H9 (cell line): Measurements from ENCODE around the gene HCK. TPM values are rescaled to one million over a fixed set of nuclear protein-coding genes. Genes with fewer than 3 reads are reported as not detected.

Experiments
- DNase-seq: peaks from one replicate; pipeline ENCODE4 v3.0.0-alpha.2; 2017
- H2AFZ ChIP-seq: one replicate; pipeline ENCODE4 v1.6.1; 2013; ENCODE audit warnings: mild to moderate bottlenecking, low read length, control low read depth, moderate library complexity
- H2AK5ac ChIP-seq: 2 replicates; pipeline ENCODE4 v1.6.1; 2013; ENCODE audit warnings: low read length, control low read depth, mixed read lengths; ENCODE audit not compliant: insufficient read length
- H2BK120ac ChIP-seq: one replicate; pipeline ENCODE4 v1.6.1; 2013; ENCODE audit warnings: low read depth, mild to moderate bottlenecking, low read length, control low read depth, inconsistent platforms; ENCODE audit not compliant: poor library complexity, severe bottlenecking
- H2BK12ac ChIP-seq: 2 replicates; pipeline ENCODE4 v1.6.1; 2013; ENCODE audit warnings: low read length, control low read depth, mixed read lengths, low read depth; ENCODE audit not compliant: insufficient read length
- H2BK15ac ChIP-seq: 2 replicates; pipeline ENCODE4 v1.6.1; 2013; ENCODE audit warnings: low read depth, low read length, control low read depth
- H2BK20ac ChIP-seq: one replicate; pipeline ENCODE4 v1.6.1; 2013; ENCODE audit warnings: low read depth, mild to moderate bottlenecking, low read length, control low read depth, inconsistent platforms; ENCODE audit not compliant: poor library complexity, severe bottlenecking
- H2BK5ac ChIP-seq: 2 replicates; pipeline ENCODE4 v1.6.1; 2013; ENCODE audit warnings: low read length, control low read depth, mixed read lengths; ENCODE audit not compliant: insufficient read length
- H3K14ac ChIP-seq: 2 replicates; pipeline ENCODE4 v1.6.1; 2013; ENCODE audit warnings: low read length, control low read depth; ENCODE audit not compliant: insufficient read depth
- H3K18ac ChIP-seq: 2 replicates; pipeline ENCODE4 v1.6.1; 2013; ENCODE audit warnings: low read depth, mild to moderate bottlenecking, mixed read lengths, low read length, control low read depth; ENCODE audit not compliant: insufficient read length
- H3K23ac ChIP-seq: 2 replicates; pipeline ENCODE4 v1.6.1; 2013; ENCODE audit warnings: low read length, control low read depth, mixed read lengths, low read depth; ENCODE audit not compliant: insufficient read length
- H3K23me2 ChIP-seq: 2 replicates; pipeline ENCODE4 v1.6.1; 2013; ENCODE audit warnings: low read depth, mild to moderate bottlenecking, mixed read lengths, low read length, control low read depth; ENCODE audit not compliant: insufficient read length, poor library complexity, severe bottlenecking
- H3K27ac ChIP-seq: 2 replicates; pipeline ENCODE4 v1.5.1; 2013; ENCODE audit warnings: low read length, control low read depth, mixed read lengths, low read depth; ENCODE audit not compliant: insufficient read length
- H3K27me3 ChIP-seq: 2 replicates; pipeline ENCODE4 v1.6.1; 2013; ENCODE audit warnings: low read length, control low read depth, inconsistent platforms; ENCODE audit not compliant: insufficient read depth
- H3K4ac ChIP-seq: 2 replicates; pipeline ENCODE4 v1.6.1; 2013; ENCODE audit warnings: low read depth, mild to moderate bottlenecking, control low read depth, inconsistent platforms, low read length, moderate library complexity
- H3K4me1 ChIP-seq: 2 replicates; pipeline ENCODE4 v1.6.1; 2013; ENCODE audit warnings: low read length, control low read depth, inconsistent platforms; ENCODE audit not compliant: insufficient read depth
- H3K4me2 ChIP-seq: 2 replicates; pipeline ENCODE4 v1.6.1; 2013; ENCODE audit warnings: low read length, control low read depth, mixed read lengths; ENCODE audit not compliant: insufficient read length, insufficient read depth
- H3K56ac ChIP-seq: 2 replicates; pipeline ENCODE4 v1.6.1; 2013; ENCODE audit warnings: low read depth, mild to moderate bottlenecking, mixed read lengths, low read length, control low read depth; ENCODE audit not compliant: insufficient read length
- H3K79me1 ChIP-seq: 2 replicates; pipeline ENCODE4 v1.6.1; 2013; ENCODE audit warnings: low read depth, mild to moderate bottlenecking, moderate library complexity, low read length, control low read depth, inconsistent platforms; ENCODE audit not compliant: insufficient read depth, poor library complexity, severe bottlenecking
- H3K79me2 ChIP-seq: 2 replicates; pipeline ENCODE4 v1.6.1; 2013; ENCODE audit warnings: low read length, control low read depth, inconsistent platforms; ENCODE audit not compliant: insufficient read depth
- H3K9ac ChIP-seq: 2 replicates; pipeline ENCODE4 v1.6.1; 2013; ENCODE audit warnings: low read length, control low read depth, mixed read lengths; ENCODE audit not compliant: insufficient read length; ENCODE audit errors: extremely low read depth
- H3K9me3 ChIP-seq: one replicate; pipeline ENCODE4 v1.6.1; 2013; ENCODE audit warnings: low read depth, low read length, inconsistent platforms; ENCODE audit not compliant: control insufficient read depth
- H3T11ph ChIP-seq: one replicate; pipeline ENCODE4 v1.6.1; 2013; ENCODE audit warnings: mild to moderate bottlenecking, low read length, control low read depth, inconsistent platforms
- H4K20me1 ChIP-seq: one replicate; pipeline ENCODE4 v1.6.1; 2013; ENCODE audit not compliant: control insufficient read depth, insufficient read length, insufficient read depth
- H4K5ac ChIP-seq: 2 replicates; pipeline ENCODE4 v1.6.1; 2013; ENCODE audit warnings: low read depth, mild to moderate bottlenecking, mixed read lengths, low read length, control low read depth; ENCODE audit not compliant: insufficient read length
- H4K8ac ChIP-seq: replicated peaks from 2 replicates; pipeline ENCODE4 v1.6.1; 2013; ENCODE audit warnings: low read length, control low read depth, mixed read lengths, low read depth; ENCODE audit not compliant: insufficient read length
- H4K91ac ChIP-seq: 2 replicates; pipeline ENCODE4 v1.6.1; 2013; ENCODE audit warnings: low read depth, mild to moderate bottlenecking, moderate library complexity, mixed read lengths, low read length, control low read depth; ENCODE audit not compliant: insufficient read length
- H3K27ac Mint-ChIP-seq, 3 experiments: 2 replicates in 2 of 3; 3 replicates in 1 of 3; pipeline ENCODE4 v1.8.0; 2020 to 2021; ENCODE audit warnings: mixed read lengths in 3 of 3, mild to moderate bottlenecking in 1 of 3, moderate library complexity in 1 of 3
- H3K27me3 Mint-ChIP-seq: 2 replicates; pipeline ENCODE4 v1.8.0; 2021; ENCODE audit warnings: low read depth, mild to moderate bottlenecking, moderate library complexity, mixed read lengths
- H3K36me3 Mint-ChIP-seq, 3 experiments: 2 replicates in 2 of 3; 3 replicates in 1 of 3; pipeline ENCODE4 v1.8.0; 2020 to 2021; ENCODE audit warnings: low read depth in 3 of 3, mixed read lengths in 3 of 3; ENCODE audit not compliant: insufficient read depth in 1 of 3
- H3K4me1 Mint-ChIP-seq, 2 experiments: 2 replicates each; pipeline ENCODE4 v1.8.0; 2020; ENCODE audit warnings: mixed read lengths in 2 of 2
- H3K4me3 Mint-ChIP-seq, 2 experiments: 2 replicates in 1 of 2; 3 replicates in 1 of 2; pipeline ENCODE4 v1.8.0; 2020 to 2021; ENCODE audit warnings: mild to moderate bottlenecking in 2 of 2, mixed read lengths in 2 of 2, moderate library complexity in 1 of 2
- H3K9me3 Mint-ChIP-seq, 2 experiments: 2 replicates in 1 of 2; 3 replicates in 1 of 2; pipeline ENCODE4 v1.8.0; 2020; ENCODE audit warnings: mild to moderate bottlenecking in 2 of 2, mixed read lengths in 2 of 2, moderate library complexity in 1 of 2
- CTCF ChIP-seq: fragments of 200-600 bp; sonication (generic); conservative IDR thresholded peaks from 3 replicates; pipeline ENCODE4 v1.8.0; 2021; ENCODE audit warnings: antibody characterized with exemption, mild to moderate bottlenecking
- WGBS: extraction: QIAGEN DNeasy Blood & Tissue Kit; methylation state at CpG from one replicate; pipeline ENCODE4 v1.1.7; 2013; ENCODE audit warnings: missing lambda C conversion rate, low lambda C conversion rate, mixed read lengths; ENCODE audit not compliant: insufficient read length; ENCODE audit errors: extremely low coverage; 5-methylcytosine and 5-hydroxymethylcytosine counted together
- total RNA-seq: library from RNA; stranded (reverse); gene quantifications from 2 replicates; pipeline ENCODE4 v1.2.1, GENCODE V29; 2021

HCK gene
- total RNA-seq, 1 experiment from 2014 or later, result 1.7 TPM

GRCh38 chr20:32123088-32123487 lies 71.0 kb downstream of the HCK start:
- no peak for DNase-seq
- no peaks in the 10 kb centered on the region for H4K20me1 ChIP-seq
- no CpG with 5 or more reads among the region's 4 CpGs for WGBS
- no peak overlapping the region for H2AK5ac ChIP-seq
- no peak overlapping the region for H2BK12ac ChIP-seq
- no peak overlapping the region for H3K18ac ChIP-seq
- no peak overlapping the region for H3T11ph ChIP-seq
- H3K56ac ChIP-seq, result no peak overlapping the region
- H3K23ac ChIP-seq, result no peak overlapping the region
- no peak overlapping the region for H2BK15ac ChIP-seq
- peaks cover 2% of the 10 kb centered on the region for H3K79me1 ChIP-seq
- Mint-ChIP-seq H3K27me3 (no peaks in the 10 kb centered on the region; the same call in 1 of the 2 replicates), H3K9me3 (peaks cover 9 to 11% of the 10 kb centered on the region in 2 experiments), H3K36me3 (peaks cover 16 to 24% (median 17%) of the 10 kb centered on the region in 3 experiments), H3K4me3 (no peak overlapping the region), H3K27ac (no peak overlapping the region), H3K4me1 (peaks cover 12 to 14% of the 10 kb centered on the region in 2 experiments)
- no peak overlapping the region for H4K8ac ChIP-seq
- no peaks in the 10 kb centered on the region for H3K9me3 ChIP-seq
- no peak overlapping the region for H2BK20ac ChIP-seq
- no peak overlapping the region for H3K27ac ChIP-seq
- H3K4me2 ChIP-seq, result no peak overlapping the region
- no peak overlapping the region for H3K4ac ChIP-seq
- TF ChIP-seq CTCF, result no peak
- no peaks in the 10 kb centered on the region for H3K27me3 ChIP-seq
- no peak overlapping the region for H2BK120ac ChIP-seq
- H3K14ac ChIP-seq, result no peak overlapping the region
- H2BK5ac ChIP-seq, result no peak overlapping the region
- H3K79me2 ChIP-seq, result peaks cover 5% of the 10 kb centered on the region; the same call in 1 of the 2 replicates
- no peak overlapping the region for H4K91ac ChIP-seq
- no peaks in the 10 kb centered on the region; the same call in 1 of the 2 replicates for H3K4me1 ChIP-seq
- no peaks in the 10 kb centered on the region for H3K23me2 ChIP-seq
- no peak overlapping the region for H4K5ac ChIP-seq
- no peak overlapping the region for H2AFZ ChIP-seq
- H3K9ac ChIP-seq, result no peak overlapping the region
